HG03354 (cell line): ENCODE results near the gene CLSTN3.
A peak's percentile ranks its signal among the peaks of the same experiment; 100 is the strongest.
"Not testable (repeated sequence)": the region's sequence is repeated elsewhere in the genome, so short reads cannot be mapped to it uniquely, and the experiment has no call there.

ENCODE experiments used
- ATAC-seq: cut with Tn5 transposase; IDR thresholded peaks from one replicate; pipeline ENCODE4 v1.9.1; 2021; ENCODE audit warnings: mild to moderate bottlenecking; ENCODE audit not compliant: unreplicated experiment, poor library complexity, severe bottlenecking

Gene CLSTN3

DNA sequence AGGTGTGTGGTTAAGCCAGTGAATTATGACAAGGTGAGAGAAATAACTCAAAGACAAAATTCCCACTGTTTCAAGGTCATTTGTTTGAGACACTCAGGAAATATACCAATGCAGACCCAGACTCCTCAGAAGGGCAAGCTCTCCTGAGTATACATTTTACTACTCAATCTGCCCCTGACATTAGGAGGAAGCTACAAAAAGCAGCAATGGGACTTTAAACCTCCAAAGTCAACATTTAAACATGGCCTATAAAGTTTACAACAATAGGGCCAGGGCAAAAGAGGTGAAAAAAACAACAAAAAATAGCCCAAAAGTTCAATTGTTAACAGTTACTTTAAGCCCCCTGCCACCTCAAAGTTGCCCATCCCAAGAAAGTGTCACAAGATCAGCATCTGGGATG lies 39.8 kb downstream of the CLSTN3 start:
- ATAC-seq: no peak

GRCh38 chr12:7171854-7172253 lies 41.7 kb downstream of the CLSTN3 start:
- ATAC-seq: no peak

- no peak for ATAC-seq
Measured at GRCh38 chr12:7175493-7175892, 45.3 kb downstream of the CLSTN3 start.

- ATAC-seq: no peak
Measured at GRCh38 chr12:7176595-7176994, 46.4 kb downstream of the CLSTN3 start.

DNA sequence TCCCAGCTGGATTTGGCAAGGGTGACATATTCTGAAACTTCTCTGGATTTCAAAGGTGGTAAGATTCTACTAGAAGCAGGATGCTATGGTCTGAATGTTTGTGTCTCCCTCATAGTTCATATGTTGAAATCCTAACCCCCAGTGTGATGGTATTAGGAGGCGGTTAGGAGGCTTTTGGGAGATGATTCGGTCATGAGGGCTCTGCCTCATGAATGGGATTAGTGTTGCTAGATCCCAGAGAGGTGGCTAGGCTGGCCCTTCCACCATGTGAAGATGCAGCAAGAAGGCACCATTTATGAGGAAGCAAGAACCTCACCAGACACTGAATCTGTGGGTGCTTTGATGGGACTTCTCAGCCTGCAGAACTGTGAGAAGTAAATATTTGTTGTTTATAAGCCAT lies 48.3 kb downstream of the CLSTN3 start:
- ATAC-seq: no peak

DNA sequence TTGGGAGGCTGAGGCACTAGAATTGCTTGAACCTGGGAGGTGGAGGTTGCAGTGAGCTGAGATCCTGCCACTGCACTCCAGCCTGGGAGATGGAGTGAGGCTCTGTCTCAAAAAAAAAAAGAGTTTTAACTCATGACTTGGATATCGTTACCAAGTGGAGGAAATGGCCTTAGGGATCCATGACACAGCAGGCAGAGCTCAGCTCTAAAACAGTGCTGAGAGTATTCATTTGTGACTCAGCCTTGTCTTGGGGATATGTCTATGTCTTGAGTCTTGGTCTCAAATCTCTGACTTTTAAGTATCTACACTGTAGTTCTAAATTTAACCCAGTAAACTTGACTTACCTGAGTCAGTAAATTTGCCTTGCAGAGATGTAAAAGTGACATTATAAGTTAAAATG lies 50.5 kb downstream of the CLSTN3 start:
- ATAC-seq: no peak

- ATAC-seq: not testable (repeated sequence)
Measured at GRCh38 chr12:7186058-7186457, 55.9 kb downstream of the CLSTN3 start.

GRCh38 chr12:7188562-7189397 lies 58.6 kb downstream of the CLSTN3 start:
- ATAC-seq: peak; percentile 35

GRCh38 chr12:7189398-7190267 lies 59.5 kb downstream of the CLSTN3 start, which contains the start of gene PEX5:
PEX5 (plus strand) TSS chr12:7189686; CDS start chr12:7190378, 692 bp downstream.
- ATAC-seq: peak; percentile 94

GRCh38 chr12:7190268-7191055 lies 60.3 kb downstream of the CLSTN3 start:
- peak; percentile 11 for ATAC-seq

DNA sequence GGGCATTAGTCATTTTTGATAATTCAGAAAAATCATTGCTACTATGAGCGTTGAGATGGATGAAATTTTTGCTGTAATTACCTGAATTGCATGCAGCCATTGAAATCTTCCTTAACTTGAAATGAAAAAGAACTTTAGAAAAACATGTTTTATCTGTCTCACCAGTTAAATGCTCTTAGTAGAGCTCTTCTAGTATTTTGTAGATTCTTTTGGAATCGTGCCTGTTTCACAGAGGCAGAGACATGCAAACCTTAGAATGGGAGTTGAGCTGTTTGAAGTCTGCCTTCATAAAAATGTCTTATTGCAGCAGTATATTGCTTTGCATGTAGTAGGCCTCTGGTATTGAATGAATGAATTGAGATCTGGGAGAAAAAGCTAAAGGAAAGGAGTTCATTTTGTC lies 63.5 kb downstream of the CLSTN3 start:
- ATAC-seq: no peak

GRCh38 chr12:7197841-7198240 lies 67.7 kb downstream of the CLSTN3 start:
- no peak for ATAC-seq

DNA sequence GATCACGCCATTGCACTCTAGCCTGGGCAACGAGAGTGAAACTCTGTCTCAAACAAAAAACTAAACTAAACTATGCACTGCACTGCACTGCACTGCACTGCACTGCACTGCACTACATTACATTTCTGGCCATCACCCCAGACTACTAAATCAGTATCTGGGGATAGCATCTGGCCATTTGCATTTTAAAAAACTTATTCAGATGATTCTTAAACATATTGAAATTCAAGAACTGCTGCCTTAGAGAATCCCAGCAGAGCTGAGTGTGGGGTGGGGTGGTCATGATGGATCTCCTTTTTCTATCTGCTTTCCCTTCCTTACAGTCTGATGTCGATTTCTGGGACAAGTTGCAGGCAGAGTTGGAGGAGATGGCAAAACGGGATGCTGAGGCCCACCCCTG lies 72.9 kb downstream of the CLSTN3 start:
- ATAC-seq: no peak

DNA sequence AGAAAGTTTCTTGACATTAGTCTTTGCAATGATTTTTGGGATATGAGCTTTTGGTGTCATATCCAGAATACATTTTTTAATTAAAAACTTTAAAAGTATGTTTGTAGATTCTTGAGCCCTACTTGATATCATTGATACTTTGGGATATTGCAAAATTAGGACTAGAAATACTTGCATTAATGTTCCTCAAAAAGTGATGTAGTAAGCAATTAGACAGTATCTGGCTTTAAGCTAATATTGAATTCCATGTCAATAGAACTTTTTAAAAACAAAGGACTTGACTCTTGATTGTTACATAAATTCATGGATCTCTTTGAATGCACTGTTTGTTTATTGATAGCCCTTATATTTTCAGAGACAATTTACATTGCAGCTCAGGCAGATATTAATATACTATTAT lies 74.9 kb downstream of the CLSTN3 start:
- ATAC-seq: no peak

DNA sequence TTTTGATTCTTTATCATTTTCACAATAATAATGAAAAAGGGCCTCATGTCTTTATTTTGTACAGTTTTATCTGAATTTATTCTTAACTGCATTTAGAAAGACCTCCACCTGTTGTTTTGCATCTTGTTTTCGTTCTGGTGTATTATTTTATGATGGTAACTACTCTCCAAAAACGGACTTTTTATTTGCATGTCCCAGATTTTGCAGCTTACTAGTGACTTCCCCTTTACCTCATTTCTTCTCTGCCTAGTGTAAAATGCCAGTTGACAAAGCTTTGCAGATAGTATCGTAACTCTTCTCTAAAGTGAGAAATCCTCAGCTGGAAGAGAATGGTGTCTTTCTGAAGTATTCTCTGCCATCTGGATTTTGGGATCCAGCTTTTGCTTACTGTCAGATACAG lies 76.5 kb downstream of the CLSTN3 start:
- no peak for ATAC-seq

- no peak for ATAC-seq
Measured at GRCh38 chr12:7207866-7208625, 77.9 kb downstream of the CLSTN3 start.
